ENCODE data around the gene OR52B6.
"Not testable (repeated sequence)": the region's sequence is repeated elsewhere in the genome, so short reads cannot be mapped to it uniquely, and the experiment has no call there.

Gene OR52B6, protein sequence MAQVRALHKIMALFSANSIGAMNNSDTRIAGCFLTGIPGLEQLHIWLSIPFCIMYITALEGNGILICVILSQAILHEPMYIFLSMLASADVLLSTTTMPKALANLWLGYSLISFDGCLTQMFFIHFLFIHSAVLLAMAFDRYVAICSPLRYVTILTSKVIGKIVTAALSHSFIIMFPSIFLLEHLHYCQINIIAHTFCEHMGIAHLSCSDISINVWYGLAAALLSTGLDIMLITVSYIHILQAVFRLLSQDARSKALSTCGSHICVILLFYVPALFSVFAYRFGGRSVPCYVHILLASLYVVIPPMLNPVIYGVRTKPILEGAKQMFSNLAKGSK

DNA sequence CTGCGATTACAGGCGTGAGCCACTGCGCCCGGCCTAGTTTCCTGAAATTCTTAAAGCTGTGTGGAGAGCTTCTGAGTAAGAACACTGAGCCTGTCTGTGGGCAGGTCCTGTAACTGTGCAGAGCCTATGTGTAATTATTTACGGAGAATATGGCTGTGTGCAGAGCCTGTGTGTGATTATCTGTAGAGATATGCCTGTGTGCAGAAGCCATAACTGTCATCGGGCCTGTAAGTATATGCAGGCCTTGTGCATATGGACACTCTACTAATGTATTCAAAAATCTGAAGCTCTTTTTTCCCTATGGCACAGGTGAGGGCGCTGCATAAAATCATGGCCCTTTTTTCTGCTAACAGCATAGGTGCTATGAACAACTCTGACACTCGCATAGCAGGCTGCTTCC is at the start of gene OR52B6:
Gene OR52B6, plus strand, starts transcription at position 301 of the 400 bp plus-strand sequence. Its CDS starts 0 bp downstream, at position 301.
- no peak for DNase-seq (ENCODE audit: low read depth)

GRCh38 chr11:5531053-5531831 is 49.4 kb upstream of the OR52B6 start:
- no peak for DNase-seq (ENCODE audit: low read depth)

DNA sequence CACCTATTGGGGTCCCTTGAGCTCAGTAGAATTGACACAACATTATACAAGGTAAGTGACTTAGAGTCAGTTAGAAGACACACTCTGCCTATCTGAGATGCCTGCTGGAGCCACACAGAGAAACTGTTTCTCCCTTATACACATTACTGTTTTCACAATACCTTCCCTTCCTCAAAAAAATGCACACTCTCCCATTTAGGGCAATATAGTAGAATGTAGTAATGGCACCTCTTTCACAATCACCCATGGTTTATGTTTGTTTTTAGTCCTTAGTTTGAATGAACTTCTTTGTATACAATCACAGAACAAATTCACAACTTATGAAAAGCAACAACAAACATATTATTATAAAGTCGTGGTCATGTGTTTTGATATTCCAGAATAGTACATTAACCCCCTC is 46.6 kb upstream of the OR52B6 start:
- no peak for DNase-seq (ENCODE audit: low read depth)

DNA sequence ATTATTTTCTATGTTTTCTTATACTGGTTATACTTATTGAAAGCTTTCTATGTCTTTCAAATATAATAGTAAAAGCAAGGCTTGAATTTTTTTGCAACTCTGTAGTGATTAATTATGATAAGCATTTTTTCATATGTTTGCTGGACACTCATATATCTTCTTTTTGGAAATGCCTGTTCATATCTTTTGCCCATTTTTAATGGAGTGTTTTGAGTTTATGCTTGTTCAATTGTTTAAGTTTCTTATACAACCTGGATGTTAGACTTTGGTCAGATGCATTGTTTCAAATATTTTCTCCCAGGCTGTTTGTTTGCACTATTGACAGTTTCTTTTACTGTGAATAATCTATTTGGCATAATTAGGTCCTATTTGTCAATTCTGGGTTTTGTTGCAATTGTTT is 44.2 kb upstream of the OR52B6 start:
- DNase-seq (ENCODE audit: low read depth), result no peak

DNA sequence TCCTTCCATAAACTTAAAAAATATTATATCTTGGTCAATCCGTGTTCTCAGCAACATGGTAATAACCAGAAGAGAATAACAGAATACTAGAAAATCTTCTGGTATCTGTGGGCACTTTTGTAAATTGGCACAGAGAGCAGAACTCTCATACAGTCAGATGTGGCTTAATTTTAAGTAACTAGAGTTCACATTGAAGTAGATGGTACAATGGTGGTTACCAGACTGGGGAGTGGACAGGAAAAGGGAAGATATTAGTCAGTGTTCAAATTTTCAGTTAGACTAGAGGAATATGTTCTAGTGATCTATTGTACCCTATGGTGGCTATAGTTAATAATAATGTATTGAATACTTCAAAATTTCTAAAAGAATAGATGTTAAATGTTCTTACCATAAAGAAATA is 39.2 kb upstream of the OR52B6 start:
- DNase-seq (ENCODE audit: low read depth), result no peak

DNA sequence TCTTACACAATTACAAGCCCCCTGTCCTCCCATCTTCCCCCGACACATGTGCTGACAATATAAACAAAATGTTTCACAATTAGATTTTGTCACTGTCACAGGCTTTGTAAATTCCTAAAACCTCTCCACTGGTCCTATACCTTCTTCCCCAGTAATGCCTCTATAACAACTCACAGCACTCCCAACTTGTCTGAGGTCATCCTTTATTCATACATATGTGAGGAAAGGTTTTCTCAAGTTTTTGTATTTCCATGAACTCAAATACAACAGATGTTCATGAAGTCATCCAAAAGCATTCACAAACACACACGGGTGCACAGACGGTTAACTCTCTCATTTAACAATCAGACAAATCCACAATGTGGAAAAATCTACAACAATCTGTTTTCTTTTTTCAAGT is 34.2 kb upstream of the OR52B6 start:
- no peak for DNase-seq (ENCODE audit: low read depth)

GRCh38 chr11:5547982-5548381 is 32.7 kb upstream of the OR52B6 start:
- no peak for DNase-seq (ENCODE audit: low read depth)

DNA sequence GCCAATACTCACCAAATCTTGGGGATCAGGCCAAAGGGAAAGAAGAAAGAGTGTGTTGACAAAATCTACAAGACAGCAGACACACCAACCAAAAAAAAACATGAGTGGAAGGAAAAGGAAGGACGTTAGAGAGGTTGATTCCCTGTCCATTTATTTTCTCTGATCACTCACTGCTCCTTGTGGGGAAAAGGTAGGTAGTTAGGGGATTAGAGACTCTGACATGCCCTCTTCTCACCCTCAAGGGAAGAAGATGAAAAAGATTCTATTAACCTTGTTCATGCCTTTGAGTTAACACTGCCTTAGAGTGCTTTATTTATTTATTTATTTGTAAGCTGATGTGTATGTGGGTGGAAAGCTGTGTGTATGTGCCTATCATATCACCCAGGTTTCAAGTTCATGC is 32.2 kb upstream of the OR52B6 start, which contains the start of gene OR52H1:
Gene OR52H1, minus strand, starts transcription at position 101 of the 400 bp plus-strand sequence. CDS start 3,035 bp downstream, outside the sequence.
- no peak for DNase-seq (ENCODE audit: low read depth)

DNA sequence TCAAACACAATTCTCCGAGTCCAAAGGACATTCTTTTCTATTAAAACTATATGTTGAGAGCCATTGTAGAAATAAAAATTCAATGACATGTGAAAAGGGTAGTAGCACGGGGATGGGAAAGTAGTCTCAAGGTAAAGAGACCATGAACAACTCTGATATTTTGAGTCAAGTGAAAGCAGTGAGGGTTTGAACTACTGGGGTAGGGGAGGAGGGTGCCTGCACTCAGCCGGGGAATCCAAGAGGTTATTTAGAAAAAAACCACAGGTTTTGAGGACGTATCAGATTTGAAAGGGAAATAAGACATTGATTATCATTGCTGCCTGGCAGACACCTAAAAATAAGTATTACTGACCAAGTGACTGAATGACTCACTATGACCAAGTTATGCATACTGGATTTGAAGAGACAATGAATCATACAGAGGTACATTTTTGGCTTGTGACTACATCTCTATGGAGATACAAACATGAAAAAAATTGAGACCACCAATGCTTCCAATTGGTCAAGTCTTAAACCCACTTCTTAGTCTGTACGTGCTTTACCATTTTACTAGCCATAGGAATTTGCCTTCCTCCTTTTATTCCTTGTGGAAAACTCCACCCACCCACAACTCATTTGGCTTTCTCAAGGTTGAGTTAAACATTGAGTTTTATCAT is 30.1 kb upstream of the OR52B6 start:
- no peak for DNase-seq (ENCODE audit: low read depth)

DNA sequence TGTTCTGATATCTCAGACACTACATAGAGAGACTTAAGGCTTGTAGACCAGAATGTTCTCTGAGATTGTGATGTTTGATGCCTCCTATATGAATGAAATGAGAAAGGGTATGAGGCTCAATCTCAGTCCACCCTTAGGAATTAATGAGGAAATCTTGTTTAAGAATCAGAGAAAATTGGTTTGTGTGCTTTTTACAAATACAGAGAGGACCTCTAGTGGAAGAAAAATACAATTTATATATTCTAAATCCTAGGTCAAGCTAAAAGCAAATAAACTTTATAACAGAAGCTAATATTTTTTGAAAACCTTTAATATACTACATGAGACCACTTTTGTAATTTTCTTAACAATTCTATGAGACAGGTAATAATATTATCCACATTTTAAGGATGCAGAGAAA is 27.3 kb upstream of the OR52B6 start:
- no peak for DNase-seq (ENCODE audit: low read depth)

DNA sequence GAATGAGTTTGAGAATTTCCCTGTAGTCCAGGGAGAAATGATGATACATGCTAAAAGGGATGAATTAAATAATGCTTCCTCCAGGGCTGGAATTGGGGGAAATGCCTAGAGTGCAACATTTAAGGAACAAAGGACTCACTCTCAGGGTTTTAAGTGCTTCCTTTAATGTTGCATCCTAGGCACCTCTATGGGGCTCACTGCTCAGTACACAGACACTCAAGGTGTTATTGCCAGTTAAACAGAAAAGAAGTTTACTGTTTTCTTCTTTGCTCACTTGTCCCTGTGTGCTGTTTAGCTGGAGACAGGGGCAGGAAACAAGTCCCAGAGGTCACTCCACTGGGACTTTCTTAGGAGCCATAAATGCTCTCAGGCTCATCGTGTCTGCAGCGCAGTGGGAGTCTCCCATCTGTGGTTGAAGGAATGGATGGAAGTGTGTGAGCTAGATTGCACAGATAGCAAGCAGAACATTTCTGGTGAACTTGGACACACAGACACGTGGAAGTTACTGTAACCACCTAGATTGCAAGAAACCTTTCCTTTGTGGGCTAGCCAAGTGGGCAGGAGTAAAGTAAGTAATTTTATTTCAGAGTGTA is 24.0 kb upstream of the OR52B6 start:
- DNase-seq (ENCODE audit: low read depth), result no peak

- no peak for DNase-seq (ENCODE audit: low read depth)
Observed at GRCh38 chr11:5557751-5558150, 22.9 kb upstream of the OR52B6 start.

DNA sequence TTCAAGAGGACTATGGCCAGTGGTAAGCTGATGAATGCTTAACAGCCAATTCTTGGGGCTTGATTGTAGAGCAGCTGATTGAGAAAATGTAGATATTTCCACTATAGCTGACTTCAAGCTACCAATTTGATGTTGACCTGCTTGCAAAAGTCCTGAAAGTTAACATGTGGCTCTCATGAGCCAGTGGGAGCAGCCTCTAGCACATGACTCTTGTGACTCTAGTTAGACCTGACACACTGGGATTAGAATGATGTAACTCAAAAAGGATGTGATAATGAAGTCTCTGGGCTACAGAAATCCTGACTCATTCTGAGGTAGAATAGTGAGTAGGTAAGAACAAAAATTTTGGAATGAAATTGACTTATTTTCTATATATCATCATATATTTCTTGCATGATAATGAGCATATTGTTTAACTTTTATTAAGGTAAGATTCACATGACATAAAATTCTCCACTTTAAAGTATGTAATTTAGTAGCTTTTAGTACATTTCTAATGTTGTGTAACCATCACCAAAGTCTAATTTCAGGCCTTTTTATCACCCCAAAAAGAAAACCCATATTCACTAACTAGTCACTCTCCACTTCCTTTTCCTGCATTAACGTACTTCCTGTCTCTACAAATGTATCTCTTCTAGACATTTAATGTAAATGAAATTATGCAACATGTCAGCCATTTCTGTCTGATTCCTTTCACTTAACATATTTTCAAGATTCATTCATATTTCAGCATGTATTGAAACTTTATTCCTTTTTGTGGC is 16.2 kb upstream of the OR52B6 start:
- no peak for DNase-seq (ENCODE audit: low read depth)

DNA sequence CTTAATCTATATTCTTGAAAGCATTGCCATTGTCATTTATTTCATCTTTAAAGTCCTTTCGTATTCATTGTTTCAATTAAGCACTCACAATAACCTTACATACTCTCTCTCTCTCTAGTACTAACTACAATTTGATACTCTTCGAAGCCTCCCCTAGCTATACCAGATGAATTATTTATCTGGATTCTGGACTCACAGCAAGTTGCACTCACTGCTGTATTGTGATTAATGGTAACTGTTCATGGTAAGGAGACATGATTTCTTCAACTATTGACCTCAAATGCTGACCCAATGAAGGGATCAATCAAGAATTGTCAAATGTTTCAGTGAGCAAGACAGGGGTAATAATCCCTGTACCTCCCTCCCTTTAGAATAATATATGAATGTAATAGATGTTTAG is 6.0 kb upstream of the OR52B6 start:
- DNase-seq (ENCODE audit: low read depth), result no peak

DNA sequence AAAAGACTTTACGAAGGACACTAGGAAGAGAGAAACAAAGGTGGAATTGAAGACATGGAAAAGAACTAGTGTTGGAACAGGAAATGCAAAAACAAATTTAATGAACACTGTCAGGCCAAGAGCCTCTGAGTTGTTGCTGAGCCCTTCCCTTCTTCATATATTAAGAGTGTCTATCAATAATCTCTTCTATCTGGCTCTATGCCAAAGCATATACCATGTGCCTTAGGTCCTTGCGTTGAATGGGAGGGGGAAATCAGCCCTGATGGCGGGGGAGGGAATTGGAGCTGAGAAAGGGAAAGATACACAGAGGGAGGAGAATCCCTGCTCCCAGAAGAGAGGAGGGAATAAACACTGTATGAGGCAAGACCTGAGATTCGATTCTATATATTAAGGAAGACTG is 5.5 kb upstream of the OR52B6 start:
- DNase-seq (ENCODE audit: low read depth), result no peak

GRCh38 chr11:5577101-5577500 is 3.6 kb upstream of the OR52B6 start:
- DNase-seq (ENCODE audit: low read depth), result no peak

DNA sequence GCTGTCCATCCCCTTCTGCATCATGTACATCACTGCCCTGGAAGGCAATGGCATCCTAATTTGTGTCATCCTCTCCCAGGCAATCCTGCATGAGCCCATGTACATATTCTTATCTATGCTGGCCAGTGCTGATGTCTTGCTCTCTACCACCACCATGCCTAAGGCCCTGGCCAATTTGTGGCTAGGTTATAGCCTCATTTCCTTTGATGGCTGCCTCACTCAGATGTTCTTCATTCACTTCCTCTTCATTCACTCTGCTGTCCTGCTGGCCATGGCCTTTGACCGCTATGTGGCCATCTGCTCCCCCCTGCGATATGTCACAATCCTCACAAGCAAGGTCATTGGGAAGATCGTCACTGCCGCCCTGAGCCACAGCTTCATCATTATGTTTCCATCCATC is 337 bp downstream of the OR52B6 start:
- DNase-seq (ENCODE audit: low read depth), result no peak

DNA sequence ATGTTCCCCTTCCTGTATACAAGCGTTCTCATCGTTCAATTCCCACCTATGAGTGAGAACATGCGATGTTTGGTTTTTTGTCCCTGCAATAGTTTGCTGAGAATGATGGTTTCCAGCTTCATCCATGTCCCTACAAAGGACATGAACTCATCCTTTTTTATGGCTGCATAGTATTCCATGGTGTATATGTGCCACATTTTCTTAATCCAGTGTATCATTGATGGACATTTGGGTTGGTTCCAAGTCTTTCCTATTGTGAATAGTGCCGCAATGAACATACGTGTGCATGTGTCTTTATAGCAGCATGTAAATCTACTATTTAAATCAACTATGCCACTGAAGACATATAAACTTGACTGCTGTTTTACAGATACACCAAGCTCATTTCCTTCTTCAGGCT is 3.8 kb downstream of the OR52B6 start:
- DNase-seq (ENCODE audit: low read depth), result not testable (repeated sequence)

DNA sequence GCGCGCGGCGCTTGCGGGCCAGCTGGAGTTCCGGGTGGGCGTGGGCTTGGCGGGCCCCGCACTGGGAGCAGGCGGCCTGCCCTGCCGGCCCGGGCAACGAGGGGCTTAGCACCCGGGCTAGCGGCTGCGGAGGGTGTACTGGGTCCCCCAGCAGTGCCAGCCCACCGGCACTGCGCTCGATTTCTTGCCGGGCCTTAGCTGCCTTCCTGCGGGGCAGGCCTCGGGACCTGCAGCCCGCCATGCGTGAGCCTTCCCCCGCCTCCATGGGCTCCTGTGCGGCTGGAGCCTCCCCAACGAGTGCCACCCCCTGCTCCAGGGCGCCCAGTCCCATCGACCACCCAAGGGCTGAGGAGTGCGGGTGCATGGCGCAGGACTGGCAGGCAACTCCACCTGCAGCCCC is 9.2 kb downstream of the OR52B6 start:
- not testable (repeated sequence) for DNase-seq (ENCODE audit: low read depth)

DNA sequence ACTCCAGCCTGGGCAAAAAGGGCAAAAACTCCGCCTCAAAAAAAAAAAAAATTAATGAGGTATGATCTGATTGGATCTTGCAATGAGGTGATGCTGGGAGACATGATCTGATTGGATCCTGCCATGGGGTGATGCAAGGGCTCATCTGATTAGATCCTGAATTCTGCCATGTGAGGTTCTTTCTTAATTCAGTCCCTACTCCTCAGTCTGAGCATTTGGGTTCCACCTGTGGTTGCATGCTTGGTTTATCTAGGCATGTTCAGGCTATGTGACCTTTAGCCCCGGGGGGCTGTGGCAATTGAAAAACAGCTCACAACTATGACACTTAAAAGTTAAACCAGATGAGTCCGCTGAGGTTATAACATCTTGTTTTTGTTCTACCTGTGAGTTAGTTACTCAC is 10.9 kb downstream of the OR52B6 start:
- no peak for DNase-seq (ENCODE audit: low read depth)

DNA sequence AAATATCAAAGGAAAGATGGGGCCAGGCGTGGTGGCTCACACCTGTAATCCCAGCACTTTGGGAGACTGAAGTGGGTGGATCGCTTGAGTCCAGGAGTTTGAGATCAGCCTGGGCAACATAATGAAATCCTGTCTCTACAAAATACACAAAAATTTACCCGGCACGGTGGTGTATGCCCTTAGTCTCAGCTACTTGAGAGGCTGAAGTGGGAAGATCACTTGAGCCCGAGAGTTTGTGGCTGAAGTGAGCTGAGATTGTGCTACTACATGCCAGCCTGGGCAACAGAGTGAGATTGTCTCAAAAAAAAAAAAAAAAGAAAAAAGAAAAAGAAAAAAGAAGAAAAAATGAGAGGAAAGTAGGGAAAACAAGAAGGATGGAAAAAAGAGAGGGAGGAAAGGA is 11.9 kb downstream of the OR52B6 start:
- DNase-seq (ENCODE audit: low read depth), result no peak

DNA sequence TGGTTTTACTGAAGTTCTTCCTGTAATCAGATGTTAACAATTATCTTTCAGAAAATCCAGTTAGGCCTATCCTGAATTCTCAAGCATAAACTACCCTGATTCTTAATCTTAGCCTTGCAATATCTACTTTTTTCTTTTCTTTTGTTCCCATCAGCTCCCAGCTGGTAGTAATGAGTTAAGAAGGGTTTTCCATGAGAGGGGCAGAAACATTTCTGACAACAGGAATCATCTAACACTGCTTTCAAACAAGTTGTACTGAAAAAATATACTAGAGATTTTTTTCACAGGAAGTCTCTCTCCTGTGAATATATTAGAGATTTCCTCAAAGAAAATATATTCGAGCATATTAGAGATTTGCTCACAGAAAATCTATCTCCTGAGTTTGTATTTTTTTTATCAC is 12.5 kb downstream of the OR52B6 start:
- no peak for DNase-seq (ENCODE audit: low read depth)

Data from activated T-cell treated with anti-CD3 and anti-CD28 coated beads for 48 hours (primary cell).